Keratinocyte (primary cell): ENCODE data around the gene PGAM5. TPM values are rescaled to one million over a fixed set of nuclear protein-coding genes. Genes with fewer than 3 reads are reported as not detected.

Experiments
- DNase-seq: peaks from one replicate; pipeline ENCODE4 v3.0.0-alpha.2; 2011; ENCODE audit warnings: low read depth, missing footprints, low spot score
- FAIRE-seq: peaks from 2 replicates; lab custom pipeline; 2011; peaks lifted over from hg19 to GRCh38; lab: Jason Lieb, UNC
- H2AFZ ChIP-seq: 2 replicates; pipeline ENCODE4 v1.6.0; 2012; ENCODE audit warnings: low read length, control low read depth, inconsistent platforms; ENCODE audit not compliant: control insufficient read depth
- H3K27ac ChIP-seq: 2 replicates; pipeline ENCODE4 v1.5.1; 2011; ENCODE audit warnings: low read length; ENCODE audit not compliant: control insufficient read depth, insufficient read depth
- H3K27me3 ChIP-seq: 3 replicates; pipeline ENCODE4 v1.6.0; 2011; ENCODE audit warnings: low read length; ENCODE audit not compliant: control insufficient read depth, insufficient read depth; ENCODE audit errors: extremely low read depth
- H3K36me3 ChIP-seq, 2 experiments: 2 replicates in 1 of 2; 3 replicates in 1 of 2; pipeline ENCODE4 v1.5.1; 2011; ENCODE audit warnings: low read length in 2 of 2, mild to moderate bottlenecking in 1 of 2; ENCODE audit not compliant: control insufficient read depth in 2 of 2, insufficient read depth in 2 of 2; ENCODE audit errors: extremely low read depth in 1 of 2
- H3K4me1 ChIP-seq: 3 replicates; pipeline ENCODE4 v1.5.1; 2011; ENCODE audit warnings: low read length; ENCODE audit not compliant: control insufficient read depth, insufficient read depth; ENCODE audit errors: extremely low read depth
- H3K4me2 ChIP-seq: 3 replicates; pipeline ENCODE4 v1.6.0; 2011; ENCODE audit warnings: low read depth, low read length; ENCODE audit not compliant: control insufficient read depth, insufficient read depth; ENCODE audit errors: extremely low read depth
- H3K4me3 ChIP-seq, 3 experiments: fragments of 200-600 bp in 1 of 3; sonication (generic) in 1 of 3; 2 replicates in 2 of 3; 3 replicates in 1 of 3; pipeline ENCODE4 v1.5.1; 2011 to 2016; ENCODE audit warnings: low read length in 3 of 3, mild to moderate bottlenecking in 3 of 3, control low read depth in 2 of 3, inconsistent platforms in 1 of 3, low read depth in 1 of 3, mixed read lengths in 1 of 3, mixed run types in 1 of 3, moderate library complexity in 1 of 3; ENCODE audit not compliant: control insufficient read depth in 2 of 3, insufficient read depth in 2 of 3; ENCODE audit errors: extremely low read depth in 1 of 3
- H3K79me2 ChIP-seq: 2 replicates; pipeline ENCODE4 v1.6.0; 2012; ENCODE audit warnings: low read length; ENCODE audit not compliant: control insufficient read depth, insufficient read depth
- H3K9ac ChIP-seq: 3 replicates; pipeline ENCODE4 v1.6.0; 2011; ENCODE audit warnings: low read length; ENCODE audit not compliant: control insufficient read depth, insufficient read depth; ENCODE audit errors: extremely low read depth
- H3K9me1 ChIP-seq: 3 replicates; pipeline ENCODE4 v1.6.0; 2011; ENCODE audit warnings: low read length; ENCODE audit not compliant: control insufficient read depth, insufficient read depth; ENCODE audit errors: extremely low read depth
- H3K9me3 ChIP-seq: 2 replicates; pipeline ENCODE4 v1.5.1; 2012; ENCODE audit warnings: low read depth, low read length; ENCODE audit not compliant: control insufficient read depth
- H4K20me1 ChIP-seq: 3 replicates; pipeline ENCODE4 v1.6.0; 2011; ENCODE audit warnings: low read length; ENCODE audit not compliant: control insufficient read depth, insufficient read depth; ENCODE audit errors: extremely low read depth
- EZH2 ChIP-seq: IDR thresholded peaks from one replicate; pipeline ENCODE4 v1.6.1; 2012; ENCODE audit warnings: inconsistent platforms, mild to moderate bottlenecking, low read length, moderate library complexity
- dilution Hi-C: fragments of 300-500 bp; cut with MboI; formaldehyde crosslinking; loops from one replicate; pipeline ENCODE4 v1.7.0; 2020; ENCODE audit warnings: low sequenced_read_pairs; ENCODE audit not compliant: extremely low pct_ligation_motif_present
- polyA plus RNA-seq, 5 experiments: library from polyadenylated mRNA; depleted of rRNA in 3 of 5; stranded (reverse) in 3 of 5; stranded (forward) in 1 of 5; unstranded in 1 of 5; fragments of >200 nt; gene quantifications; 1 replicate in 1 of 5; 2 replicates in 3 of 5; 3 replicates in 1 of 5; pipeline versions ENCODE4 v1.2.1 to v1.2.3, GENCODE V29; 2011 to 2012; ENCODE audit warnings: missing spikeins in 2 of 5, low read depth in 1 of 5, low replicate concordance in 1 of 5
- TF ChIP-seq, protein P1 (sequence below), 3 experiments: IDR thresholded peaks in 1 of 3; conservative IDR thresholded peaks in 1 of 3; optimal IDR thresholded peaks in 1 of 3; 2 replicates in 2 of 3; 3 replicates in 1 of 3; pipeline versions ENCODE3 to v1.5.1; 2011; ENCODE audit warnings: low read length in 3 of 3, mild to moderate bottlenecking in 3 of 3, moderate library complexity in 2 of 3, control low read depth in 1 of 3, inconsistent platforms in 1 of 3; ENCODE audit not compliant: insufficient read depth in 2 of 3; ENCODE audit errors: extremely low read depth in 1 of 3

Gene PGAM5
- polyA plus RNA-seq, 1 donor (not counting 4 experiments of a cell fraction or from before 2014, with no cell fraction given) = 31.5 TPM

DNA sequence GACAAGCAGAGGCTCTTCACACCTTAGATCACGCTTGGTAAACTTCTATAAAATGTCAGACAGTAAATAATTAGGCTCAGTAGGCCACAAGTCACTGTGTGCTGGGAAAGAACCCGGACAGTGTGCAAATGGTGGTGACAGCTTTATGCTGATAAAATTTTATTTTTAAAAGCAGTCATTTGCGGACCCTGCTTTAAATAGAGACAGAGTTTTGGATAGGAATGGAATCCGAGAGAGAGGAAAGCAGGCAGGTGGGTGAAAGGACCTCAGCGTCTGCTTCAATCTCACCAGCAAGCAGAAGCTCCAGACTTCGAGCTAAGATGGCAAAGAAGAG is 29.6 kb downstream of the PGAM5 start:
- H3K79me2 ChIP-seq = peaks cover 64% of the 10 kb centered on the region
- TF ChIP-seq EZH2 = no peak
- TF ChIP-seq, protein P1, sequence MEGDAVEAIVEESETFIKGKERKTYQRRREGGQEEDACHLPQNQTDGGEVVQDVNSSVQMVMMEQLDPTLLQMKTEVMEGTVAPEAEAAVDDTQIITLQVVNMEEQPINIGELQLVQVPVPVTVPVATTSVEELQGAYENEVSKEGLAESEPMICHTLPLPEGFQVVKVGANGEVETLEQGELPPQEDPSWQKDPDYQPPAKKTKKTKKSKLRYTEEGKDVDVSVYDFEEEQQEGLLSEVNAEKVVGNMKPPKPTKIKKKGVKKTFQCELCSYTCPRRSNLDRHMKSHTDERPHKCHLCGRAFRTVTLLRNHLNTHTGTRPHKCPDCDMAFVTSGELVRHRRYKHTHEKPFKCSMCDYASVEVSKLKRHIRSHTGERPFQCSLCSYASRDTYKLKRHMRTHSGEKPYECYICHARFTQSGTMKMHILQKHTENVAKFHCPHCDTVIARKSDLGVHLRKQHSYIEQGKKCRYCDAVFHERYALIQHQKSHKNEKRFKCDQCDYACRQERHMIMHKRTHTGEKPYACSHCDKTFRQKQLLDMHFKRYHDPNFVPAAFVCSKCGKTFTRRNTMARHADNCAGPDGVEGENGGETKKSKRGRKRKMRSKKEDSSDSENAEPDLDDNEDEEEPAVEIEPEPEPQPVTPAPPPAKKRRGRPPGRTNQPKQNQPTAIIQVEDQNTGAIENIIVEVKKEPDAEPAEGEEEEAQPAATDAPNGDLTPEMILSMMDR (optimal IDR thresholded peaks at IDR 0.05 in 1 of 3, IDR thresholded peaks at IDR 0.05 in 1 of 3, conservative IDR thresholded peaks at IDR 0.05 in 1 of 3; ENCODE audit: extremely low read depth in 1 of 3, insufficient read depth in 2 of 3, low read length in 3 of 3) = no peak
- peaks cover 37% of the 10 kb centered on the region for H4K20me1 ChIP-seq

DNA sequence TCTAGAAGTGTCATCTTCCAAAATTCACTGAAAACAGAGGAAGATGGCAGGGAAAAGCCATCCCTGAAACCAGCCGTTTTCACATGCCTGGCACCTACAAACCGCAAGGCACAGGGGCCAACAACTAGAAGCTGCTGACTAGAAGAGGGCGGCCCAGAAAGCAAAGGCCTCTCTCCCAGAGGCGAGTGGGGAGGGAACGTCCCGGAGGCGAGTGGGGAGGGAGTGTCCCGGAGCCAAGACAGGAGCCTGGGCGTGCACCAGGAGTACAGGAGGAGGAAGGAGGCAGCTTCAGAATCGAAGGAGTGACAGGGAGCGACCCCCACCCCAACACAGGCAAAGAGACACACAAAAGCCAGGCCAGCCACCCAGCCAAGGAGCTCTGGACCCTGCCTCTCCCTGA is 30.0 kb downstream of the PGAM5 start:
- no peak overlapping the region for H2AFZ ChIP-seq
- peaks cover 62% of the 10 kb centered on the region in 2 experiments for H3K36me3 ChIP-seq
- no peaks in the 10 kb centered on the region for H3K9me1 ChIP-seq
- no peak for TF ChIP-seq EZH2
- TF ChIP-seq, protein P1 (optimal IDR thresholded peaks at IDR 0.05 in 1 of 3, IDR thresholded peaks at IDR 0.05 in 1 of 3, conservative IDR thresholded peaks at IDR 0.05 in 1 of 3; ENCODE audit: extremely low read depth in 1 of 3, insufficient read depth in 2 of 3, low read length in 3 of 3) = no peak
- H3K9ac ChIP-seq = no peak overlapping the region
- peaks cover 65% of the 10 kb centered on the region for H3K79me2 ChIP-seq
- H4K20me1 ChIP-seq = peaks cover 38% of the 10 kb centered on the region
- no peak for DNase-seq
- no peak overlapping the region for H3K4me2 ChIP-seq
- H3K9me3 ChIP-seq = no peaks in the 10 kb centered on the region
- H3K27ac ChIP-seq = no peak overlapping the region
- dilution Hi-C loops = no loop called here
- H3K4me1 ChIP-seq = no peaks in the 10 kb centered on the region
- FAIRE-seq = no peak
- no peaks in the 10 kb centered on the region for H3K27me3 ChIP-seq
- H3K4me3 ChIP-seq = no peak overlapping the region

More for the DNA sequence above, 29.6 kb downstream of the PGAM5 start:
- dilution Hi-C loops = no loop called here
- Histone ChIP-seq H3K4me2 (no peak overlapping the region), H3K36me3 (peaks cover 62 to 63% of the 10 kb centered on the region in 2 experiments), H3K4me3 (no peak overlapping the region), H3K9ac (no peak overlapping the region), H3K9me1 (no peaks in the 10 kb centered on the region), H3K27ac (no peak overlapping the region), H2AFZ (no peak overlapping the region), H3K9me3 (no peaks in the 10 kb centered on the region), H3K4me1 (no peaks in the 10 kb centered on the region), H3K27me3 (no peaks in the 10 kb centered on the region)
- FAIRE-seq (no peak), DNase-seq (no peak)
